Measurements from ENCODE around the gene GREB1L. TPM values are rescaled to one million over a fixed set of nuclear protein-coding genes. Genes with fewer than 3 reads are reported as not detected.

GREB1L gene
- total and polyA plus RNA-seq, 2 of the 13 experiments (the other 11 are each of a cell fraction or from before 2014, with no cell fraction given): 0.17 to 0.66 TPM

GRCh38 chr18:21272016-21272579, 30.1 kb downstream of the GREB1L start:
- BruUV-seq (replicated peaks): no TSS peak
- H3K27me3 ChIP-seq (ENCODE audit: control insufficient read depth in 1 of 2, insufficient read depth in 2 of 2, low read length in 2 of 2): no peaks in the 10 kb centered on the region
- TF ChIP-seq NBN (conservative IDR thresholded peaks at IDR 0.05): no peak
- no peak for TF ChIP-seq ZNF746 (CRISPR knock-in tag; IDR thresholded peaks at IDR 0.05)
- no peak for TF ChIP-seq ZNF629 (CRISPR knock-in tag; conservative IDR thresholded peaks at IDR 0.05)
- no peak for TF ChIP-seq ZNF740 (CRISPR knock-in tag; IDR thresholded peaks at IDR 0.05)
- TF ChIP-seq NR2F2 (IDR thresholded peaks at IDR 0.05; ENCODE audit: borderline replicate concordance, low read depth): no peak
- no peak for TF ChIP-seq ZEB1 (IDR thresholded peaks at IDR 0.05; ENCODE audit: insufficient replicate concordance, low read depth)
- no peak for TF ChIP-seq GATAD2A (CRISPR knock-in tag; IDR thresholded peaks at IDR 0.05)
- TF ChIP-seq ETV5 (CRISPR knock-in tag; IDR thresholded peaks at IDR 0.05; ENCODE audit: borderline replicate concordance): no peak
- no peak for TF ChIP-seq SCMH1 (CRISPR knock-in tag; IDR thresholded peaks at IDR 0.05; ENCODE audit: borderline replicate concordance)
- no peak for TF ChIP-seq CSRNP1 (CRISPR knock-in tag; IDR thresholded peaks at IDR 0.05)
- FAIRE-seq: no peak
- H3K4me2 ChIP-seq (ENCODE audit: low read depth, low read length): no peak overlapping the region
- in situ Hi-C loops (cut with HindIII; ENCODE audit: extremely low pct_ligation_motif_present, low pct_unique_long_range_greater_than_20kb): loop anchor here (25.0 kb wide), 1 partner anchor 110 kb away; no protein-coding TSS in a partner anchor
- H3K79me2 ChIP-seq (ENCODE audit: insufficient read depth, low read length): no peaks in the 10 kb centered on the region
- no peak overlapping the region for H3K4me3 ChIP-seq (replicated peaks in 1 of 3; ENCODE audit: insufficient read depth in 1 of 3, low read depth in 2 of 3, low read length in 3 of 3)
- no peak overlapping the region for H3K27ac ChIP-seq (ENCODE audit: extremely low read length, insufficient read depth, low read length)
- ChIA-PET CTCF (ENCODE audit: low intra/inter-chr PET ratio, low total read pairs) (no interaction called here), POLR2A (no interaction called here)
- intact Hi-C loops (cut with micrococcal nuclease; ENCODE audit: unreplicated experiment): no loop called here
- no peak for ATAC-seq
- DNase-seq (ENCODE audit: low spot score): no peak
- H2AFZ ChIP-seq (ENCODE audit: low read length): no peak overlapping the region
- H3K4me1 ChIP-seq (ENCODE audit: insufficient read depth, low read length): peaks cover 10% of the 10 kb centered on the region
- no peaks in the 10 kb centered on the region for H3K9me3 ChIP-seq (ENCODE audit: low read length)
- 37% methylated on average over 4 of the region's 4 CpGs for WGBS (ENCODE audit: low lambda C conversion rate)
- H3K36me3 ChIP-seq (replicated peaks in 1 of 2; ENCODE audit: control insufficient read depth in 1 of 2, insufficient read depth in 2 of 2, low read length in 2 of 2): no peaks in the 10 kb centered on the region
- H3K9ac ChIP-seq (ENCODE audit: insufficient read depth, low read depth, low read length): no peak overlapping the region
- no peaks in the 10 kb centered on the region for H4K20me1 ChIP-seq (ENCODE audit: insufficient read depth, low read length)

Measured in HepG2 (cell line).